Astrocyte (in vitro differentiated cells and primary cell): ENCODE data around the gene FERMT3. TPM values are rescaled to one million over a fixed set of nuclear protein-coding genes. Genes with fewer than 3 reads are reported as not detected.
A peak's percentile ranks its signal among the peaks of the same experiment; 100 is the strongest.

ENCODE experiments used
- DNase-seq: peaks from one replicate; pipeline ENCODE4 v3.0.0-alpha.2; 2010; ENCODE audit warnings: low read depth
- FAIRE-seq: peaks from 2 replicates; lab custom pipeline; 2011; peaks lifted over from hg19 to GRCh38; lab: Jason Lieb, UNC
- H2AFZ ChIP-seq: 2 replicates; pipeline ENCODE4 v1.6.0; 2012; ENCODE audit warnings: low read depth, low read length, inconsistent platforms
- H3K27ac ChIP-seq: 2 replicates; pipeline ENCODE4 v1.5.1; 2011; ENCODE audit warnings: low read depth, low read length, inconsistent platforms
- H3K27me3 ChIP-seq: 2 replicates; pipeline ENCODE4 v1.6.0; 2011; ENCODE audit warnings: low read length, inconsistent platforms; ENCODE audit not compliant: insufficient read depth
- H3K36me3 ChIP-seq: 2 replicates; pipeline ENCODE4 v1.5.1; 2011; ENCODE audit warnings: low read length, inconsistent platforms; ENCODE audit not compliant: insufficient read depth
- H3K4me1 ChIP-seq: 2 replicates; pipeline ENCODE4 v1.5.1; 2011; ENCODE audit warnings: low read length, inconsistent platforms; ENCODE audit not compliant: insufficient read depth
- H3K4me2 ChIP-seq: 2 replicates; pipeline ENCODE4 v1.6.0; 2012; ENCODE audit warnings: low read length, inconsistent platforms
- H3K4me3 ChIP-seq: 2 replicates; pipeline ENCODE4 v1.5.1; 2011; ENCODE audit warnings: low read depth, mild to moderate bottlenecking, low read length, inconsistent platforms; ENCODE audit not compliant: insufficient read depth
- H3K79me2 ChIP-seq: 2 replicates; pipeline ENCODE4 v1.6.0; 2012; ENCODE audit warnings: mild to moderate bottlenecking, low read length, inconsistent platforms; ENCODE audit not compliant: insufficient read depth
- H3K9ac ChIP-seq: 2 replicates; pipeline ENCODE4 v1.6.0; 2012; ENCODE audit warnings: mild to moderate bottlenecking, low read length, inconsistent platforms
- H3K9me3 ChIP-seq: 2 replicates; pipeline ENCODE4 v1.5.1; 2012; ENCODE audit warnings: low read depth, mild to moderate bottlenecking, low read length, inconsistent platforms; ENCODE audit not compliant: insufficient read depth
- H4K20me1 ChIP-seq: 2 replicates; pipeline ENCODE4 v1.6.0; 2012; ENCODE audit warnings: low read length, inconsistent platforms; ENCODE audit not compliant: insufficient read depth
- H3K27ac Mint-ChIP-seq: one replicate; pipeline ENCODE4 v1.8.0; 2021; ENCODE audit warnings: mild to moderate bottlenecking, mixed read lengths; ENCODE audit not compliant: unreplicated experiment
- H3K27me3 Mint-ChIP-seq: one replicate; pipeline ENCODE4 v1.8.0; 2021; ENCODE audit warnings: low read depth, mixed read lengths; ENCODE audit not compliant: unreplicated experiment
- H3K36me3 Mint-ChIP-seq: one replicate; pipeline ENCODE4 v1.8.0; 2021; ENCODE audit warnings: low read depth, mixed read lengths; ENCODE audit not compliant: unreplicated experiment
- H3K4me1 Mint-ChIP-seq: one replicate; pipeline ENCODE4 v1.8.0; 2021; ENCODE audit warnings: low read depth, mixed read lengths; ENCODE audit not compliant: unreplicated experiment
- H3K4me3 Mint-ChIP-seq: one replicate; pipeline ENCODE4 v1.8.0; 2021; ENCODE audit warnings: mild to moderate bottlenecking, moderate library complexity, mixed read lengths; ENCODE audit not compliant: unreplicated experiment
- H3K9me3 Mint-ChIP-seq: one replicate; pipeline ENCODE4 v1.8.0; 2021; ENCODE audit warnings: mild to moderate bottlenecking, mixed read lengths; ENCODE audit not compliant: unreplicated experiment
- CTCF ChIP-seq: IDR thresholded peaks from 2 replicates; pipeline ENCODE4 v1.5.1; 2011; ENCODE audit warnings: low read depth, mild to moderate bottlenecking, inconsistent platforms, low read length, moderate library complexity; ENCODE audit not compliant: insufficient read depth
- EZH2 ChIP-seq: IDR thresholded peaks from 2 replicates; pipeline ENCODE4 v1.6.1; 2012; ENCODE audit warnings: mild to moderate bottlenecking, low read length, inconsistent platforms; ENCODE audit not compliant: insufficient read depth
- total RNA-seq: library from RNA; stranded (reverse); gene quantifications from 2 replicates; pipeline ENCODE4 v1.2.1, GENCODE V29; 2021

FERMT3 gene
- total RNA-seq, 1 donor from 2014 or later, result 1.3 TPM

GRCh38 chr11:64244107-64244506, 37.6 kb downstream of the FERMT3 start:
- DNase-seq (no peak), FAIRE-seq (no peak)
- Histone ChIP-seq H3K9me3 (no peaks in the 10 kb centered on the region), H3K4me2 (peak overlapping the region; percentile 99), H3K79me2 (peaks cover 50% of the 10 kb centered on the region), H4K20me1 (peaks cover 28% of the 10 kb centered on the region), H2AFZ (no peak overlapping the region), H3K27ac (no peak overlapping the region), H3K9ac (no peak overlapping the region), H3K36me3 (peaks cover 3% of the 10 kb centered on the region), H3K4me3 (no peak overlapping the region), H3K4me1 (peaks cover 41% of the 10 kb centered on the region), H3K27me3 (no peaks in the 10 kb centered on the region)
- TF ChIP-seq CTCF, result no peak
- no peak for TF ChIP-seq EZH2
- Mint-ChIP-seq H3K4me3 (peak overlapping the region; percentile 77), H3K36me3 (peaks cover 9% of the 10 kb centered on the region), H3K27ac (no peak overlapping the region), H3K4me1 (peaks cover 23% of the 10 kb centered on the region), H3K27me3 (no peaks in the 10 kb centered on the region), H3K9me3 (no peaks in the 10 kb centered on the region)

- H3K36me3 Mint-ChIP-seq, result peaks cover 9% of the 10 kb centered on the region
- FAIRE-seq (no peak), DNase-seq (no peak)
- peak overlapping the region; percentile 95 for H3K4me3 Mint-ChIP-seq
- no peaks in the 10 kb centered on the region for H3K27me3 Mint-ChIP-seq
- Histone ChIP-seq H3K4me3 (peak overlapping the region; percentile 96), H4K20me1 (peaks cover 28% of the 10 kb centered on the region), H3K36me3 (peaks cover 3% of the 10 kb centered on the region), H3K9me3 (no peaks in the 10 kb centered on the region), H3K27ac (peak overlapping the region; percentile 91), H3K4me1 (peaks cover 39% of the 10 kb centered on the region), H2AFZ (no peak overlapping the region), H3K9ac (peak overlapping the region; percentile 95), H3K27me3 (no peaks in the 10 kb centered on the region), H3K4me2 (peak overlapping the region; percentile 99), H3K79me2 (peaks cover 50% of the 10 kb centered on the region)
- TF ChIP-seq EZH2 (no peak), CTCF (no peak)
- H3K4me1 Mint-ChIP-seq, result peaks cover 24% of the 10 kb centered on the region
- no peaks in the 10 kb centered on the region for H3K9me3 Mint-ChIP-seq
- H3K27ac Mint-ChIP-seq, result no peak overlapping the region
These were observed 38.4 kb downstream of the FERMT3 start for GRCh38 chr11:64244966-64245365.

GRCh38 chr11:64245401-64245796, 38.9 kb downstream of the FERMT3 start:
- no peak overlapping the region for H2AFZ ChIP-seq
- DNase-seq, result no peak
- peak overlapping the region; percentile 95 for H3K4me3 Mint-ChIP-seq
- H3K9me3 Mint-ChIP-seq, result no peaks in the 10 kb centered on the region
- peaks cover 35% of the 10 kb centered on the region for H3K4me1 ChIP-seq
- H3K4me2 ChIP-seq, result peak overlapping the region; percentile 99
- H3K27ac ChIP-seq, result peak overlapping the region; percentile 91
- H3K27me3 ChIP-seq, result no peaks in the 10 kb centered on the region
- peak overlapping the region; percentile 96 for H3K4me3 ChIP-seq
- peaks cover 21% of the 10 kb centered on the region for H3K4me1 Mint-ChIP-seq
- H3K9me3 ChIP-seq, result no peaks in the 10 kb centered on the region
- no peaks in the 10 kb centered on the region for H3K27me3 Mint-ChIP-seq
- peaks cover 50% of the 10 kb centered on the region for H3K79me2 ChIP-seq
- peak overlapping the region; percentile 85 for H3K27ac Mint-ChIP-seq
- no peak for TF ChIP-seq EZH2
- no peak for TF ChIP-seq CTCF
- H3K36me3 Mint-ChIP-seq, result peaks cover 9% of the 10 kb centered on the region
- no peak for FAIRE-seq
- peak overlapping the region; percentile 95 for H3K9ac ChIP-seq
- H3K36me3 ChIP-seq, result peaks cover 3% of the 10 kb centered on the region
- H4K20me1 ChIP-seq, result peaks cover 28% of the 10 kb centered on the region
